A549 (cell line): ENCODE measurements around the gene MARCO. TPM values are rescaled to one million over a fixed set of nuclear protein-coding genes. Genes with fewer than 3 reads are reported as not detected.

Source experiments
- ATAC-seq, 2 experiments: fragments of 200-7000 bp in 1 of 2; fragments of >200 bp in 1 of 2; cut with Nextera tagmentation in 1 of 2; cut with Tn5 transposase in 1 of 2; 3 replicates each; pipeline versions ENCODE4 v1.8.0 to v1.9.1; 2018 to 2020; ENCODE audit warnings: mild to moderate bottlenecking in 1 of 2, moderate library complexity in 1 of 2
- CTCF ChIA-PET: fragments of 300-600 bp; sonication (Branson Sonifier 250); formaldehyde crosslinking; extraction: SDS; loops from one replicate; lab custom pipeline; 2021; ENCODE audit warnings: antibody characterized with exemption, inconsistent platforms; lab: Yijun Ruan, JAX
- POLR2A ChIA-PET: fragments of 350-600 bp; formaldehyde crosslinking; extraction: SDS; loops from one replicate; lab custom pipeline; 2021; ENCODE audit warnings: antibody characterized with exemption, inconsistent platforms; lab: Yijun Ruan, JAX
- DNase-seq, 2 experiments: peaks; one replicate each; pipeline versions ENCODE4 v3.0.0 to v3.0.0-alpha.2; 2011 to 2016; ENCODE audit warnings: low read depth in 1 of 2, low spot score in 1 of 2
- FAIRE-seq: peaks from 2 replicates; lab custom pipeline; 2011; peaks lifted over from hg19 to GRCh38; lab: Jason Lieb, UNC
- H3K27ac ChIP-seq, 2 experiments: fragments of >200 bp; sonication (Bioruptor Twin); formaldehyde crosslinking; 3 replicates each; pipeline ENCODE4 v1.5.1; 2016 to 2017
- H3K4me1 ChIP-seq: fragments of >200 bp; sonication (Bioruptor Twin); formaldehyde crosslinking; 3 replicates; pipeline ENCODE4 v1.6.1; 2016
- H3K4me2 ChIP-seq: fragments of >200 bp; sonication (Bioruptor Twin); formaldehyde crosslinking; 3 replicates; pipeline ENCODE4 v1.6.1; 2016
- H3K4me3 ChIP-seq: fragments of >200 bp; sonication (Bioruptor Twin); formaldehyde crosslinking; 3 replicates; pipeline ENCODE4 v1.5.1; 2016
- H3K9me3 ChIP-seq: fragments of >200 bp; sonication (Bioruptor Twin); formaldehyde crosslinking; 3 replicates; pipeline ENCODE4 v1.6.1; 2016
- CEBPB ChIP-seq, 2 experiments: fragments of >200 bp in 1 of 2; sonication (Bioruptor Twin) in 1 of 2; formaldehyde crosslinking in 1 of 2; IDR thresholded peaks; 2 replicates each; pipeline ENCODE4 v1.6.1; 2012 to 2016
- EP300 ChIP-seq, 2 experiments: fragments of >200 bp; sonication (Bioruptor Twin); formaldehyde crosslinking; IDR thresholded peaks; 2 replicates in 1 of 2; 3 replicates in 1 of 2; pipeline ENCODE4 v1.6.1; 2016 to 2017
- GATA3 ChIP-seq: IDR thresholded peaks from 2 replicates; pipeline ENCODE4 v1.6.1; 2012; ENCODE audit warnings: borderline replicate concordance
- HDAC2 ChIP-seq: fragments of 200-600 bp; sonication (generic); IDR thresholded peaks from 2 replicates; pipeline ENCODE4 v1.6.1; 2016
- HOXB13 ChIP-seq: fragments of 250-450 bp; sonication (Bioruptor Pico); IDR thresholded peaks from 2 replicates; pipeline ENCODE4 v1.5.0; 2020; ENCODE audit warnings: low read depth, mild to moderate bottlenecking, moderate library complexity
- HOXB5 ChIP-seq: fragments of 250-450 bp; sonication (Bioruptor Pico); IDR thresholded peaks from 2 replicates; pipeline ENCODE4 v1.5.0; 2020; ENCODE audit warnings: mild to moderate bottlenecking, moderate library complexity
- JUNB ChIP-seq: fragments of >200 bp; sonication (Bioruptor Twin); formaldehyde crosslinking; IDR thresholded peaks from 2 replicates; pipeline ENCODE4 v1.6.1; 2016
- KDM1A ChIP-seq: fragments of 200-600 bp; sonication (generic); IDR thresholded peaks from 2 replicates; pipeline ENCODE4 v1.6.1; 2016; ENCODE audit warnings: low read depth, mild to moderate bottlenecking
- MAFK ChIP-seq: fragments of 450-650 bp; IDR thresholded peaks from 2 replicates; pipeline ENCODE4 v1.6.1; 2014; ENCODE audit not compliant: partially characterized antibody
- NFE2L2 ChIP-seq: fragments of 150-350 bp; conservative IDR thresholded peaks from 2 replicates; pipeline ENCODE4 v1.6.1; 2014; ENCODE audit warnings: low read length
- NPAS2 ChIP-seq: fragments of 250-450 bp; sonication (Bioruptor Pico); IDR thresholded peaks from 2 replicates; pipeline ENCODE4 v1.8.0; 2022; ENCODE audit warnings: mild to moderate bottlenecking, moderate library complexity, borderline replicate concordance
- PHF8 ChIP-seq: fragments of 200-600 bp; sonication (generic); IDR thresholded peaks from 2 replicates; pipeline ENCODE4 v1.6.1; 2016; ENCODE audit warnings: low read depth, mild to moderate bottlenecking, antibody characterized with exemption, moderate library complexity, borderline replicate concordance
- POLR2A ChIP-seq: IDR thresholded peaks from 2 replicates; pipeline ENCODE4 v1.6.1; 2012; ENCODE audit warnings: mild to moderate bottlenecking, low read length
- RAD21 ChIP-seq, 2 experiments: fragments of >200 bp in 1 of 2; sonication (Bioruptor Twin) in 1 of 2; formaldehyde crosslinking in 1 of 2; IDR thresholded peaks in 1 of 2; conservative IDR thresholded peaks in 1 of 2; 2 replicates in 1 of 2; 3 replicates in 1 of 2; pipeline ENCODE4 v1.6.1; 2012 to 2018; ENCODE audit warnings: inconsistent platforms in 1 of 2
- RARB ChIP-seq: fragments of 250-450 bp; sonication (Bioruptor Pico); IDR thresholded peaks from 2 replicates; pipeline ENCODE4 v1.8.0; 2021; ENCODE audit warnings: mild to moderate bottlenecking, moderate library complexity
- RNF2 ChIP-seq: fragments of 200-600 bp; sonication (generic); IDR thresholded peaks from 2 replicates; pipeline ENCODE4 v1.6.1; 2016; ENCODE audit warnings: low read depth, mild to moderate bottlenecking, antibody characterized with exemption, moderate library complexity, borderline replicate concordance
- SMC3 ChIP-seq: fragments of >200 bp; sonication (Bioruptor Twin); formaldehyde crosslinking; IDR thresholded peaks from 3 replicates; pipeline ENCODE4 v1.6.1; 2018; ENCODE audit warnings: inconsistent platforms
- TFCP2L1 ChIP-seq: fragments of 250-450 bp; sonication (Bioruptor Pico); IDR thresholded peaks from 2 replicates; pipeline ENCODE4 v1.5.0; 2021; ENCODE audit warnings: mild to moderate bottlenecking
- ZFP36 ChIP-seq: fragments of 450-650 bp; IDR thresholded peaks from 2 replicates; pipeline ENCODE4 v1.6.1; 2014; ENCODE audit warnings: borderline replicate concordance; ENCODE audit not compliant: partially characterized antibody
- ZNF302 ChIP-seq: fragments of 250-450 bp; sonication (Bioruptor Pico); IDR thresholded peaks from 2 replicates; pipeline ENCODE4 v1.9.0; 2021; ENCODE audit warnings: inconsistent platforms, mild to moderate bottlenecking, moderate library complexity
- WGBS: methylation state at CpG from one replicate; pipeline ENCODE4 v1.1.6; 2017; ENCODE audit errors: missing lambda C conversion rate; 5-methylcytosine and 5-hydroxymethylcytosine counted together
- polyA plus RNA-seq, 4 experiments: library from polyadenylated mRNA; depleted of rRNA in 3 of 4; stranded (reverse); fragments of >200 nt; fragmentation: RNase III in 1 of 4; extraction: RNeasy Plus Mini Kit Qiagen cat#74134 plus additional on column Dnase treatment in 1 of 4; gene quantifications; 2 replicates in 3 of 4; 3 replicates in 1 of 4; pipeline ENCODE4 v1.2.3, GENCODE V29; 2011 to 2017
- TF ChIP-seq, protein P1 (sequence below): IDR thresholded peaks from 2 replicates; pipeline ENCODE4 v1.6.1; 2012; ENCODE audit warnings: low read depth, borderline replicate concordance
- TF ChIP-seq, protein P2 (sequence below): IDR thresholded peaks from 2 replicates; pipeline ENCODE4 v1.6.1; 2012
- TF ChIP-seq, protein P3 (sequence below): fragments of >200 bp; sonication (Bioruptor Twin); formaldehyde crosslinking; IDR thresholded peaks from 3 replicates; pipeline ENCODE4 v1.5.1; 2016
- TF ChIP-seq, protein P4 (sequence below): fragments of 450-650 bp; IDR thresholded peaks from 2 replicates; pipeline ENCODE4 v1.6.1; 2014; ENCODE audit warnings: antibody characterized with exemption

MARCO gene
- polyA plus RNA-seq, 2 of the 4 experiments (the other 2 are of a cell fraction): 0.05 TPM; not detected in 1

DNA sequence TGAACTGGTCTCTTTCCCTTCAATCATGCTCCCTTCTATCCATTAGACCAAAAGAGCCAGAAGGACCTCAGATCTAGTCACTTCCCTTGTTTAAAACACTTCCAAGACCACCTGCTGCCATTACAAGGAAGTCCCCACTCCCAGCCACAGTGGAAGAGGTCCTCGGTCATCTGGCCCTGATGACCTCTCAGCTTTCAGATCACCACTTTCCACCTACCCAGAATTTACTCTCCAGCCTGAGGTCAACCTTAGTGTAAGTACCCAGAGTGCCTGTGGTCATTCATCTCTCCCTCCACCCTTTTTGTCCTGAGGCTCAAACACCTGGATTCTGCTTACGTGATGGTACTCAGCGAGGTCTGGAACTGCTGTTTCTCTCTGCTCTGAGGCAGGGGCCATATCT lies 67.1 kb downstream of the MARCO start:
- CTCF ChIA-PET: interaction anchor here (1.2 to 3.3 kb wide), 2 partner anchors 127 to 282 kb away, joined by 3 to 13 read pairs; no protein-coding TSS in a partner anchor
- no peaks in the 10 kb centered on the region for H3K4me1 ChIP-seq
- no peak for ATAC-seq

GRCh38 chr2:119010336-119010735 lies 68.3 kb downstream of the MARCO start:
- no peak overlapping the region for H3K4me3 ChIP-seq
- 35% methylated on average over 9 of the region's 9 CpGs for WGBS
- POLR2A ChIA-PET: no interaction called here

More for the DNA sequence above, 67.1 kb downstream of the MARCO start:
- DNase-seq (no peak), FAIRE-seq (no peak)
- Histone ChIP-seq H3K4me3 (no peak overlapping the region), H3K4me2 (no peak overlapping the region), H3K27ac (no peak overlapping the region), H3K9me3 (peaks cover 3% of the 10 kb centered on the region; the same call in 1 of the 3 replicates)
- POLR2A ChIA-PET: no interaction called here
- WGBS: 29% methylated on average over 3 of the region's 3 CpGs
- no peak for TF ChIP-seq RARB
- TF ChIP-seq, protein P1, sequence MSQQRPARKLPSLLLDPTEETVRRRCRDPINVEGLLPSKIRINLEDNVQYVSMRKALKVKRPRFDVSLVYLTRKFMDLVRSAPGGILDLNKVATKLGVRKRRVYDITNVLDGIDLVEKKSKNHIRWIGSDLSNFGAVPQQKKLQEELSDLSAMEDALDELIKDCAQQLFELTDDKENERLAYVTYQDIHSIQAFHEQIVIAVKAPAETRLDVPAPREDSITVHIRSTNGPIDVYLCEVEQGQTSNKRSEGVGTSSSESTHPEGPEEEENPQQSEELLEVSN: no peak
- TF ChIP-seq HDAC2: no peak
- TF ChIP-seq ZFP36: no peak
- TF ChIP-seq, protein P2, sequence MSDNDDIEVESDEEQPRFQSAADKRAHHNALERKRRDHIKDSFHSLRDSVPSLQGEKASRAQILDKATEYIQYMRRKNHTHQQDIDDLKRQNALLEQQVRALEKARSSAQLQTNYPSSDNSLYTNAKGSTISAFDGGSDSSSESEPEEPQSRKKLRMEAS: no peak

DNA sequence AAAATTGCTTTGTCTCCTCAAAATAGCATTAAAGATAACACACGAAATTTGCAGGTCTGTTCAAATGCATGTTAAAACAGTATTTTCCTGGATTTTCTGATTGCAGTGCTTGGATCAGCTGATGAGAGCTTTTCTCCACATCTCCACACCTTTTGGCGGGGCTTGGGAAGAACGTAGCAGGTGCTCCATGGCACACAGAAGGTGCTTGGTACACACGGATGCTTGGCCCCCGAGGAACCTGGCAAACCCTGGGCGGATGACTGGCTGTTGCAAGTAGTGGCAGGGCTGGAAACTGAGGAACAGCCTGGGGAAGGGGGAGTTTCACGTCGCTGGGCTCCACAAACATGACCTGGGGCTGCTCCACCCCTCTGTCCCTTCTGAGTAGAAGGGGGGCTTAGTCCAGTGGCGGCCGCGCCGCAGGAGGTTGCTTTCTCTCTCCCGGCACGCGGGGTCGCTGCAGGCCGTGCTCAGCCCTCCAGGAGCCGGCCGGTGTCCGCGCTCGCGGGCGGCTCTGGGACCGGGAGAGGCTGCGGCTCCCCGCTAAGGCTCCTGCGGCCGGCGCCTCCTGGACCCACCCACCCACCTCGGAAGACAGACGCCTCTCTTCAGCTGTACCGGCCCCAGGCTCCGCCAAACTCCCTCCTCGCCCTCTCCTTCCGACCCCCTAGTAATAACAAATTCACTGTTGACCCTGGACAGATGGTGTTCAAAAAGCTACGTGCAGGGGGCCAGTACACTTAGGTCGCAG lies 69.3 kb downstream of the MARCO start:
- Histone ChIP-seq H3K4me2 (peak overlapping the region; percentile 78), H3K27ac (0 out of 6 replicates have a peak overlapping the region, but pooled peaks of 1 of the 2 experiments have one; percentile 48), H3K9me3 (0 out of 3 replicates have a peak, but pooled peaks cover 3% of the 10 kb centered on the region), H3K4me3 (0 out of 3 replicates have a peak overlapping the region, but pooled peaks have one; percentile 27), H3K4me1 (no peaks in the 10 kb centered on the region)
- ATAC-seq (peak; percentile 95 to 98), FAIRE-seq (no peak), DNase-seq (peak; percentile 49 to 51)
- POLR2A ChIA-PET: no interaction called here
- CTCF ChIA-PET: interaction anchor here (0.6 to 4.2 kb wide), 24 partner anchors 9 to 332 kb away, joined by 3 to 61 read pairs (median 3); no protein-coding TSS in a partner anchor
- TF ChIP-seq RAD21 (conservative IDR thresholded peaks at IDR 0.05 in 1 of 2, IDR thresholded peaks at IDR 0.05 in 1 of 2) (peak; percentile 72 to 87), TFCP2L1 (CRISPR knock-in tag) (no peak), MAFK (no peak), SMC3 (peak; percentile 79), NFE2L2 (no peak), ZNF302 (CRISPR knock-in tag) (no peak), GATA3 (no peak)
- TF ChIP-seq, protein P3, sequence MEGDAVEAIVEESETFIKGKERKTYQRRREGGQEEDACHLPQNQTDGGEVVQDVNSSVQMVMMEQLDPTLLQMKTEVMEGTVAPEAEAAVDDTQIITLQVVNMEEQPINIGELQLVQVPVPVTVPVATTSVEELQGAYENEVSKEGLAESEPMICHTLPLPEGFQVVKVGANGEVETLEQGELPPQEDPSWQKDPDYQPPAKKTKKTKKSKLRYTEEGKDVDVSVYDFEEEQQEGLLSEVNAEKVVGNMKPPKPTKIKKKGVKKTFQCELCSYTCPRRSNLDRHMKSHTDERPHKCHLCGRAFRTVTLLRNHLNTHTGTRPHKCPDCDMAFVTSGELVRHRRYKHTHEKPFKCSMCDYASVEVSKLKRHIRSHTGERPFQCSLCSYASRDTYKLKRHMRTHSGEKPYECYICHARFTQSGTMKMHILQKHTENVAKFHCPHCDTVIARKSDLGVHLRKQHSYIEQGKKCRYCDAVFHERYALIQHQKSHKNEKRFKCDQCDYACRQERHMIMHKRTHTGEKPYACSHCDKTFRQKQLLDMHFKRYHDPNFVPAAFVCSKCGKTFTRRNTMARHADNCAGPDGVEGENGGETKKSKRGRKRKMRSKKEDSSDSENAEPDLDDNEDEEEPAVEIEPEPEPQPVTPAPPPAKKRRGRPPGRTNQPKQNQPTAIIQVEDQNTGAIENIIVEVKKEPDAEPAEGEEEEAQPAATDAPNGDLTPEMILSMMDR: peak; percentile 68
- 7% methylated on average over 35 of the region's 38 CpGs for WGBS

More at GRCh38 chr2:119010336-119010735, 68.3 kb downstream of the MARCO start:
- no peak for TF ChIP-seq SMC3
- TF ChIP-seq MAFK: no peak
- TF ChIP-seq, protein P4, sequence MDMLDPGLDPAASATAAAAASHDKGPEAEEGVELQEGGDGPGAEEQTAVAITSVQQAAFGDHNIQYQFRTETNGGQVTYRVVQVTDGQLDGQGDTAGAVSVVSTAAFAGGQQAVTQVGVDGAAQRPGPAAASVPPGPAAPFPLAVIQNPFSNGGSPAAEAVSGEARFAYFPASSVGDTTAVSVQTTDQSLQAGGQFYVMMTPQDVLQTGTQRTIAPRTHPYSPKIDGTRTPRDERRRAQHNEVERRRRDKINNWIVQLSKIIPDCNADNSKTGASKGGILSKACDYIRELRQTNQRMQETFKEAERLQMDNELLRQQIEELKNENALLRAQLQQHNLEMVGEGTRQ: no peak
- TF ChIP-seq KDM1A: no peak
- TF ChIP-seq POLR2A: no peak
- TF ChIP-seq EP300 (IDR thresholded peaks at IDR 0.05): no peak
- no peak for TF ChIP-seq CEBPB (IDR thresholded peaks at IDR 0.05)
- no peak for TF ChIP-seq RNF2
- TF ChIP-seq PHF8: no peak
- no peak for TF ChIP-seq NFE2L2
- no peak for TF ChIP-seq HOXB5 (CRISPR knock-in tag)
- no peak for TF ChIP-seq HOXB13 (CRISPR knock-in tag)
- no peak for TF ChIP-seq JUNB
- TF ChIP-seq NPAS2 (CRISPR knock-in tag): no peak
- Histone ChIP-seq H3K4me2 (no peak overlapping the region), H3K9me3 (0 out of 3 replicates have a peak, but pooled peaks cover 3% of the 10 kb centered on the region), H3K27ac (no peak overlapping the region), H3K4me1 (no peaks in the 10 kb centered on the region)
- FAIRE-seq (no peak), ATAC-seq (no peak), DNase-seq (no peak)
- CTCF ChIA-PET: interaction anchor here (0.7 to 4.2 kb wide), 11 partner anchors 9 to 333 kb away, joined by 3 to 61 read pairs (median 4); no protein-coding TSS in a partner anchor
